GM21367 (cell line): Measurements from ENCODE around the gene F13A1.

Experiments used
- ATAC-seq: cut with Tn5 transposase; IDR thresholded peaks from one replicate; pipeline ENCODE4 v1.9.1; 2021; ENCODE audit not compliant: unreplicated experiment

The F13A1 gene

GRCh38 chr6:6244624-6245023 is 75.8 kb downstream of the F13A1 start:
- no peak for ATAC-seq

- ATAC-seq = no peak
Measured at GRCh38 chr6:6243846-6244245, 76.6 kb downstream of the F13A1 start.

- ATAC-seq = no peak
Measured at GRCh38 chr6:6239598-6240581, 80.6 kb downstream of the F13A1 start.

GRCh38 chr6:6236730-6237469 is 83.6 kb downstream of the F13A1 start:
- ATAC-seq = no peak

- ATAC-seq = no peak
Measured at GRCh38 chr6:6235786-6236185, 84.7 kb downstream of the F13A1 start.

GRCh38 chr6:6234963-6235362 is 85.5 kb downstream of the F13A1 start:
- no peak for ATAC-seq

- ATAC-seq = no peak
Measured at GRCh38 chr6:6230286-6230685, 90.2 kb downstream of the F13A1 start.

GRCh38 chr6:6227896-6228295 is 92.6 kb downstream of the F13A1 start:
- no peak for ATAC-seq

- ATAC-seq = no peak
Measured at GRCh38 chr6:6225885-6226529, 94.5 kb downstream of the F13A1 start.

- no peak for ATAC-seq
Measured at GRCh38 chr6:6224933-6225486, 95.5 kb downstream of the F13A1 start.

- no peak for ATAC-seq
Measured at GRCh38 chr6:6221787-6222535, 98.5 kb downstream of the F13A1 start.

- no peak for ATAC-seq
Measured at GRCh38 chr6:6220718-6221117, 99.7 kb downstream of the F13A1 start.

GRCh38 chr6:6219716-6220115 is 100.7 kb downstream of the F13A1 start:
- ATAC-seq = no peak

- no peak for ATAC-seq
Measured at GRCh38 chr6:6218759-6219085, 101.7 kb downstream of the F13A1 start.

- no peak for ATAC-seq
Measured at GRCh38 chr6:6217855-6218758, 102.4 kb downstream of the F13A1 start.

GRCh38 chr6:6210994-6211393 is 109.5 kb downstream of the F13A1 start:
- no peak for ATAC-seq

GRCh38 chr6:6202886-6203285 is 117.6 kb downstream of the F13A1 start:
- no peak for ATAC-seq

- ATAC-seq = no peak
Measured at GRCh38 chr6:6201200-6201599, 119.3 kb downstream of the F13A1 start.

GRCh38 chr6:6199678-6200077 is 120.8 kb downstream of the F13A1 start:
- no peak for ATAC-seq

GRCh38 chr6:6196762-6197161 is 123.7 kb downstream of the F13A1 start:
- ATAC-seq = no peak
